Renal cortical epithelial cell (primary cell): ENCODE data around the gene SUZ12. TPM values are rescaled to one million over a fixed set of nuclear protein-coding genes. Genes with fewer than 3 reads are reported as not detected.
"Not testable (repeated sequence)": the region's sequence is repeated elsewhere in the genome, so short reads cannot be mapped to it uniquely, and the experiment has no call there.

Source experiments
- DNase-seq: peaks from one replicate; pipeline ENCODE4 v3.0.0-alpha.2; 2011; ENCODE audit warnings: low read depth
- total RNA-seq: library from RNA; depleted of rRNA; stranded (reverse); fragments of >200 nt; gene quantifications from 2 replicates; pipeline ENCODE4 v1.2.3, GENCODE V29; 2014

SUZ12 gene
- total RNA-seq, result 20.1 and 45.2 TPM in 2 replicates

GRCh38 chr17:31936615-31937609 lies at the start of gene SUZ12:
TSS of gene SUZ12 (plus strand) at chr17:31937007. CDS start at chr17:31937247, 240 bp downstream.
- peak; percentile 69 for DNase-seq

- DNase-seq, result no peak
Measured at GRCh38 chr17:31888124-31888523, 48.7 kb upstream of the SUZ12 start.

- DNase-seq, result peak; percentile 49
Measured at GRCh38 chr17:31900877-31901276, 35.9 kb upstream of the SUZ12 start.

- no peak for DNase-seq
Measured at GRCh38 chr17:31902693-31903092, 34.1 kb upstream of the SUZ12 start.

- no peak for DNase-seq
Measured at GRCh38 chr17:31903401-31903800, 33.4 kb upstream of the SUZ12 start.

GRCh38 chr17:31907342-31907962 lies 29.4 kb upstream of the SUZ12 start:
- DNase-seq, result peak; percentile 31

GRCh38 chr17:31908386-31908785 lies 28.4 kb upstream of the SUZ12 start:
- DNase-seq, result no peak

- DNase-seq, result not testable (repeated sequence)
Measured at GRCh38 chr17:31912705-31913104, 24.1 kb upstream of the SUZ12 start.

GRCh38 chr17:31915456-31916100 lies 21.2 kb upstream of the SUZ12 start:
- DNase-seq, result no peak

- no peak for DNase-seq
Measured at GRCh38 chr17:31916491-31917064, 20.2 kb upstream of the SUZ12 start.

- no peak for DNase-seq
Measured at GRCh38 chr17:31917065-31917529, 19.7 kb upstream of the SUZ12 start.

GRCh38 chr17:31917721-31918120 lies 19.1 kb upstream of the SUZ12 start:
- DNase-seq, result not testable (repeated sequence)

GRCh38 chr17:31918701-31919128 lies 18.1 kb upstream of the SUZ12 start:
- no peak for DNase-seq

GRCh38 chr17:31919802-31920525 lies 16.8 kb upstream of the SUZ12 start:
- DNase-seq, result no peak

GRCh38 chr17:31926100-31926729 lies 10.6 kb upstream of the SUZ12 start:
- DNase-seq, result no peak

- DNase-seq, result no peak
Measured at GRCh38 chr17:31931756-31932155, 5.1 kb upstream of the SUZ12 start.

GRCh38 chr17:31935512-31935911 lies 1.3 kb upstream of the SUZ12 start:
- DNase-seq, result no peak

- not testable (repeated sequence) for DNase-seq
Measured at GRCh38 chr17:31937926-31938641, 1.3 kb downstream of the SUZ12 start.

GRCh38 chr17:31941916-31942315 lies 5.1 kb downstream of the SUZ12 start:
- DNase-seq, result not testable (repeated sequence)

GRCh38 chr17:31942396-31942795 lies 5.6 kb downstream of the SUZ12 start:
- DNase-seq, result not testable (repeated sequence)
